Heart left ventricle (tissue), 16 donors: ENCODE data around the gene ENAH. TPM values are rescaled to one million over a fixed set of nuclear protein-coding genes. Genes with fewer than 3 reads are reported as not detected.

Experiments
- ATAC-seq, 4 donors: fragments of 200-7000 bp; cut with Tn5 transposase; one replicate each; pipeline ENCODE4 v1.9.1; 2020 to 2022; ENCODE audit warnings: moderate library complexity in 4 of 4, mild to moderate bottlenecking in 3 of 4, moderate number of reproducible peaks in 1 of 4
- DNase-seq, 5 donors: peaks; one replicate each; pipeline ENCODE4 v3.0.0-alpha.2; 2020
- H3K27ac ChIP-seq, 12 donors: fragments of 200-600 bp; sonication (generic) in 4 of 12; one replicate each; pipeline versions ENCODE4 v1.5.0 to v1.8.0; 2016 to 2022; ENCODE audit warnings: mild to moderate bottlenecking in 2 of 12
- H3K27me3 ChIP-seq, 9 donors: fragments of 200-600 bp; sonication (generic) in 2 of 9; one replicate each; pipeline versions ENCODE4 v1.5.1 to v1.8.0; 2016 to 2022; ENCODE audit warnings: mild to moderate bottlenecking in 3 of 9
- H3K36me3 ChIP-seq, 9 donors: fragments of 200-600 bp; sonication (generic) in 2 of 9; one replicate each; pipeline versions ENCODE4 v1.5.0 to v1.8.0; 2018 to 2022; ENCODE audit warnings: mild to moderate bottlenecking in 2 of 9
- H3K4me1 ChIP-seq, 12 donors: fragments of 200-600 bp; sonication (generic) in 4 of 12; one replicate each; pipeline versions ENCODE4 v1.5.0 to v1.8.0; 2016 to 2022; ENCODE audit warnings: mild to moderate bottlenecking in 3 of 12
- H3K4me3 ChIP-seq, 12 donors: fragments of 200-600 bp; sonication (generic) in 4 of 12; one replicate each; pipeline versions ENCODE4 v1.5.0 to v1.8.0; 2017 to 2022; ENCODE audit warnings: mild to moderate bottlenecking in 9 of 12, moderate library complexity in 4 of 12
- H3K9me3 ChIP-seq, 12 donors: fragments of 200-600 bp; sonication (generic) in 4 of 12; one replicate each; pipeline versions ENCODE4 v1.5.0 to v1.8.0; 2016 to 2022; ENCODE audit warnings: mild to moderate bottlenecking in 1 of 12
- CTCF ChIP-seq, 12 donors: fragments of 200-600 bp; sonication (generic) in 4 of 12; IDR thresholded peaks; one replicate each; pipeline versions ENCODE4 v1.5.0 to v1.8.0; 2018 to 2022; ENCODE audit warnings: antibody characterized with exemption in 12 of 12, mild to moderate bottlenecking in 5 of 12
- POLR2A ChIP-seq, 2 donors: fragments of 450-650 bp; IDR thresholded peaks; one replicate each; pipeline ENCODE4 v1.6.1; 2017; ENCODE audit warnings: antibody characterized with exemption in 2 of 2, mild to moderate bottlenecking in 2 of 2, moderate library complexity in 2 of 2
- WGBS, 4 donors: extraction: QIAGEN DNeasy Blood & Tissue Kit in 2 of 4; methylation state at CpG; one replicate each; pipeline versions ENCODE4 v1.1.5 to v1.1.7; 2013 to 2018; 5-methylcytosine and 5-hydroxymethylcytosine counted together
- intact Hi-C, 10 donors: fragments of 100-400 bp; cut with DNase I; formaldehyde crosslinking; loops; one replicate each; pipeline versions ENCODE4 v1.11.1 to v1.14.2; 2022
- polyA plus RNA-seq, 2 donors: library from polyadenylated mRNA; stranded (reverse); fragments of 200-250 nt; gene quantifications; one replicate each; pipeline ENCODE4 v1.2.3, GENCODE V29; 2013
- total RNA-seq, 9 donors: library from RNA; depleted of rRNA in 2 of 9; stranded (reverse); fragments of >200 nt in 2 of 9; fragmentation: NEBNext Ultra II Directional in 3 of 9; extraction: Animal tissue kit (Norgen Biotek cat#: 25700) in 3 of 9; gene quantifications; one replicate each; pipeline versions ENCODE4 v1.1.0 to v1.2.4, GENCODE V29; 2016 to 2023
- donor health status: ischemic (EF 13 %, LVEDD 7.1; RV severe dilation, severe dysfunction).
- donor health status: healthy with polysubstance abuse.
- donor health status: DM: no; HTN: yes; CAD: no.
- donor health status: DM: no; HTN: no; CAD: no.
- donor health status: ischemic (EF 25% LVEDD 6.9; RV normal size, moderate dysfunction).
- donor health status: ischemic (EF 25% LVEDD 5.7; RV mildly dilated, moderate dysfunction).
- donor health status: healthy.
- donor health status: DM: yes; HTN: yes; CAD: no.
- donor health status: ischemic (EF 35%, LVEDD 5.7; RV mildly dilated, moderate dysfunction).
- donor health status: nonischemic (EF 11% LVEDD 7.7; RV severe dilation, severe dysfunction).
- donor health status: DM: yes; HTN: yes; CAD: no.
- donor health status: PGD.
- donor health status: ischemic (EF 29% LVEDD 5.4; RV normal size, mild dysfunction).
- donor health status: nonischemic (EF 23%, LVEDD 6.1; RV moderate dilation, normal function).

The ENAH gene
- total and polyA plus RNA-seq, 11 donors, result 17.0 to 183 (median 86.1) TPM

DNA sequence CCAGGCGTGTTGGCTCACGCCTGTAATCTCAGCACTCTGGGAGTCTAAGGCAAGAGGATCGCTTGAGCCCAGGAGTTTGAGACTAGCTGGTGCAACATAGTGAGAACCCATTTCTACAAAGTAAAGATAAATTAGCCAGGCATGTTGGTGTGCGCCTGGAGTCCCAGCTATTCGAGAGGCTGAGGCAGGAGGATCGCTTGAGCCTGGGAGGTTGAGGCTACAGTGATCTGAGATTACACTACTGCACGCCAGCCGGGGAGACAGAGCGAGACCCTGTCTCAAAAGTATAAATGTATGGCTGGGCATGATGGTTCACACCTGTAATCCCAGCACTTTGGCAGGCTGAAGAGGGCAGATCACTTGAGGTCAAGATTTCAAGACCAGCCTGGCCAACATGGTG lies 173.6 kb downstream of the ENAH start:
- intact Hi-C loops, result loop anchor here in 8 of 10 donors (5.0 to 10.0 kb wide), 7 partner anchors 73 to 433 kb away; partner anchors contain the start of gene ENAH (in 3 of the 8)
- Histone ChIP-seq H3K4me3 (no peak overlapping the region), H3K9me3 (no peaks in the 10 kb centered on the region), H3K4me1 (peaks cover 0 to 17% (median 5%) of the 10 kb centered on the region in 12 donors), H3K36me3 (no peaks in the 10 kb centered on the region), H3K27me3 (no peaks in the 10 kb centered on the region), H3K27ac (no peak overlapping the region)
- 93 to 97% (median 96%) methylated on average over 9 of the region's 9 CpGs for WGBS, 4 donors
- ATAC-seq, result no peak
- TF ChIP-seq POLR2A (IDR thresholded peaks at IDR 0.05) (no peak), CTCF (IDR thresholded peaks at IDR 0.05) (no peak)
- no peak for DNase-seq

DNA sequence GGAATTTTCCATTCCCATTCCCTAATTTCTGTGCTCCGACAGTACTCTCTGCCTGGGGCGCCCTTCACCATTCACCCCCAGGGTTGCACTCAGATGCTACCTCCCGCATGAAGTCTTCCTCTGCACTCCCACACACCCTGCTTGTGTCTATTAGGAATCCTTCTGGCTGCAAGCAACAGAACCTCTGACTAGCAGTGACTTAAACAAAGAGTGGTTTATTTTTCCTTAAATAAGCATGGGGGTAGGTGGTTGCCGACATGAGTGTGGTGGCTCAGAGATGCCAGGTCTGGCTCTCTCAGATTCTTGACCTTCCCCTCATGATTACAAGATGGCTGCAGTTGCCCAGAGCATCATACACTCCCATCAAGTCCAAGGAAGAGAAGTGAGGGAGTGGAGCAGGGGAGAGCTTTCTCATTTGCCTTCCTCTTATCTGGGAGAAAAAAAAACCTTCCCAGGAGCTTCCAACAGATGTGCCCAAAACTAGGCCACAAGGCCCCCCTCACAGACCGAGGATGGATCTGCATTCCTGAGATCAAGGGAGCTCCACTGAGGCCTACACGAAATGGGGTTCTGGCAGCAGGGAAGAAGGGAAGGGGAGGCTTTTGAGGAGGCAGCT lies 175.5 kb downstream of the ENAH start:
- Histone ChIP-seq H3K36me3 (no peaks in the 10 kb centered on the region), H3K9me3 (no peaks in the 10 kb centered on the region), H3K27ac (peak overlapping the region in 1 of 12 donors; percentile 9), H3K4me3 (no peak overlapping the region), H3K27me3 (no peaks in the 10 kb centered on the region), H3K4me1 (peaks cover 0 to 11% (median 5%) of the 10 kb centered on the region in 12 donors)
- ATAC-seq (no peak), DNase-seq (no peak)
- no peak for TF ChIP-seq CTCF (IDR thresholded peaks at IDR 0.05)
- no peak for TF ChIP-seq POLR2A (IDR thresholded peaks at IDR 0.05)
- WGBS, 4 donors, result 89 to 92% (median 90%) methylated on average over 6 of the region's 6 CpGs
- intact Hi-C loops, result loop anchor here in 8 of 10 donors (2.0 to 10.0 kb wide), 9 partner anchors 75 to 499 kb away; partner anchors contain the start of gene ENAH (in 3 of the 8)

- TF ChIP-seq CTCF (IDR thresholded peaks at IDR 0.05) (no peak), POLR2A (IDR thresholded peaks at IDR 0.05) (no peak)
- no peak for ATAC-seq
- Histone ChIP-seq H3K4me1 (peaks cover 0 to 11% (median 5%) of the 10 kb centered on the region in 12 donors), H3K36me3 (no peaks in the 10 kb centered on the region), H3K9me3 (no peaks in the 10 kb centered on the region), H3K4me3 (no peak overlapping the region), H3K27me3 (no peaks in the 10 kb centered on the region), H3K27ac (no peak overlapping the region)
- intact Hi-C loops, result loop anchor here in 8 of 10 donors (2.0 to 10.0 kb wide), 9 partner anchors 76 to 500 kb away; partner anchors contain the start of gene ENAH (in 3 of the 8)
- WGBS, 4 donors, result 76 to 87% (median 77%) methylated on average over 5 of the region's 5 CpGs
- DNase-seq, result no peak
These were observed 176.4 kb downstream of the ENAH start for GRCh38 chr1:225476538-225476988.

DNA sequence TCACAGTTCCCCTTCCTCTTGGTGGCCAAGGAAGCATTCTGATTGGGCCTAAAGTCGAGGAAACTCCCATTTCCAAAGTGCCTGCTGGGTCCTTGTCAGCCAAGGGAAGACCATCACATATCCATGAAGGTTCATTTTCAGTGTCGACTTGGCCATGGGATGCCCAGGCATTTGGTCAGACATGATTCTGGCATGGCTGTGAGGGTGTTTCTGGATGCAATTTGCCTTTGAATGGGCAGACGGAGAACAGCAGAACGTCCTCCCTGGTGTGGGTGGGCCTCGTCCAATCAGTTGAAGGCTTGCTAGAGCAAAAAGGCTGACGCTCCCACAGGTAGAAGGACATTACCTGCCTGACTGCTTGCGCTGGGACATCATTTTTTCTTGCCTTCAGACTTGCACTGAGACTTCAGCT lies 176.8 kb downstream of the ENAH start:
- WGBS, 4 donors, result 84 to 93% (median 93%) methylated on average over 7 of the region's 7 CpGs
- Histone ChIP-seq H3K36me3 (no peaks in the 10 kb centered on the region), H3K27me3 (no peaks in the 10 kb centered on the region), H3K4me1 (peaks cover 0 to 11% (median 5%) of the 10 kb centered on the region in 12 donors), H3K4me3 (no peak overlapping the region), H3K27ac (no peak overlapping the region), H3K9me3 (no peaks in the 10 kb centered on the region)
- intact Hi-C loops, result loop anchor here in 8 of 10 donors (2.0 to 10.0 kb wide), 9 partner anchors 76 to 501 kb away; partner anchors contain the start of gene ENAH (in 3 of the 8)
- ATAC-seq (no peak), DNase-seq (no peak)
- TF ChIP-seq POLR2A (IDR thresholded peaks at IDR 0.05) (no peak), CTCF (IDR thresholded peaks at IDR 0.05) (no peak)
